Stimulated activated CD4-positive, alpha-beta T cell treated with anti-CD3 and anti-CD28 coated beads, Interleukin-4, amount 100 ng/mL, for 4 hours (primary cell): ENCODE results near the gene HDGF.

Experiments
- DNase-seq, 2 experiments: peaks; one replicate each; pipeline ENCODE4 v3.0.0-alpha.2; 2020

Gene HDGF

GRCh38 chr1:156751451-156751756 lies at the start of gene HDGF:
TSS of gene HDGF (minus strand) at chr1:156751675. CDS start at chr1:156751429, 246 bp downstream.
- DNase-seq: no peak

DNA sequence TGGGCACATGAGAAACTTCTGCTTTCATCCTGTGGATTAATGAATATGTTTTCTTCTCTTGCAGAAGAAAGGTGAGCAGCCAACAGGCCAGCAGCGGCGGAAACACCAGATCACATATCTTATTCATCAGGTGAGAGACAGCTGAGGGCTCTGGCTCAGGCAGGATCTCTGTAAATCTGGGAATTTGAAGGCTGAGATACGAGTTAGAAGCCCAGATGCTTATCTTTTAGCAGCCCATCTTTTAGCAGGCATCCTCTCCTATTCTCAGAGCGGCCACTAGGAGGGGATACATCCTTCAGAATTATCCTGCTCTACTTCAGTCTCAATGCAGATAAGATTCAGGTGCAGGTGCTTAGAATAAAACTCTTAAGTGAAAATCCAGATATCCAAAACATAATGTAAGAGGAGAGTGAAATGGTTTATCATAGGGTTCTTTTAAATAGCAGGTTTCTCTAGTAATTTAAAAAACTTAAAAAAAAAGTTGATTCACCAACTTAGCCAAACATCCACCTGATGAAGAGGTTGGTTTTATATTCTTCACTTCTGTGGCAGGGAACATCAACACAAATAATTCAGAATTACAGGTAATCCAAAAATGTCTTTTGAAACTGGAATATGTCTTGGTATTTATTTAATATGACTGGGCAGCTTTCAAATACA lies 45.9 kb upstream of the HDGF start:
- DNase-seq: peak; percentile 40 to 53

GRCh38 chr1:156796340-156797097 lies 45.0 kb upstream of the HDGF start:
- no peak for DNase-seq

- DNase-seq: no peak
Measured at GRCh38 chr1:156795787-156796186, 44.3 kb upstream of the HDGF start.

GRCh38 chr1:156795374-156795733 lies 43.9 kb upstream of the HDGF start:
- no peak for DNase-seq

- no peak for DNase-seq
Measured at GRCh38 chr1:156794506-156795373, 43.3 kb upstream of the HDGF start.

DNA sequence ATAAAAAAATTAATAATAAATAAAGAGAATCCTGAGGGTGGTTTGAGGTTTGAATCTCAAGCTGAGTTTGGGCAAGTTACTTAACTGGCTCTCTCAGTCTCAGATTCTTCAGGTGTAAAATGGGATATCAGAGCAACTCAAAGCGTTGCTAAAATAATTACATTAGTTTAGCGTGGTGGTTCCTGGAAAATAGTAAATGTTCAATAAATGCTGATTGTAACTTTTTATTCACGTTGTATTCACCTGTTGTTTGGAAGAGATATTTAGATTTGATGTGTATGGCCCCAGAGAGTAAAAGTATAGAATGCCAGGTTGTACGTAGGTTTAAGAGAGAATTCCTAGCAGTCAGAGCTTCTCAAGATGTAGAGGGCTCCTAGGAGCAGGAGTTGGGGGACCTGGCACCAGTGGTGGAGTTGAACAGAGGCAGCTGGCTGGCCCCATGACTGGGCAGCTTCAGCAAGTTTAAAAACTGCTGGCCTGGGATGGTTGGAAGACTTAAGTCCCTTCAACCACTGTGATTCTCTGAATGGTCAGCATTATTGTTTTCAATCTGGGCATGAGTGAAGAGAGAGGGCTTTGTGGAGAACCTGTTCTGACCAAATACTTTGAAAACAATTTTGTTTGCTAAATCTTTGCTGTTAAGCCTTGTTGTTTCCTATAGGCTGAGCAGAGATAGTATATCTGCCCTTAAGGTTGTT lies 38.3 kb upstream of the HDGF start:
- DNase-seq: no peak

DNA sequence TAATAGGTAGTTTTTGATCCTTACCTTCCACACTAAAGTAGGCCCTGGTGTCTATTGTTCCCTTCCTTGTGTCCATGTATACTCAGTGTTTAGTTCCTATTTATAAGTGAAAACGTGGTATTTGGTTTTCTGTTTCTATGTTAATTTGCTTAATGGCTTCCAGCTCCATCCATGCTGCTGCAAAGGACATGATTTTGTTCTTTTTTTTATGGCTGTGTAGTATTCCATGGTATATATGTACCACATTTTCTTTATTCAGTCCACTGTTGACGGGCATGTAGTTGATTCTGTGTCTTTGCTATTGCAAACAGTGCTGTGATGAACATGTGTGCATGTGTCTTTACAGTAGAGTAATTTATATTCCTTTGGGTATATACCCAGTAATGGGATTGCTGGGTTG lies 36.7 kb upstream of the HDGF start:
- no peak for DNase-seq

- no peak for DNase-seq
Measured at GRCh38 chr1:156786640-156787039, 35.2 kb upstream of the HDGF start.

DNA sequence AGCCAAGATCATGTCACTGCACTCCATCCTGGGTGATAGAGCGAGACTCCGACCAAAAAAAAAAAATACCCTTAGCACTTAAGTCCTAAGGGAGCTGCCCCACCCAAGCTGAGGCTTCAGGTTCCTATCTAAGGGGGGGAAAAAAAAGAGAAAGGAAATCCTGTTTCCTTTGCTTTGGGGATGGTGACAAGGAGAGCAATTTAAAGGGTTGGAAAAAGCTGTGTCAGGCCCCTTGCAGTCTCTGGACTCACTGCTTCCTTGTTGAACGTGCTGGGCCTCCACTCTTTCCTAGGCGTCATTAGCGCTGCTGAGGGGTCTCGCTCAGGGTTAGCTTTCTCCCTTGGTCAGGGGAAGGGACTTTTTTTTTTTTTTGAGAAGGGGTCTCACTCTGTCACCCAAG lies 34.0 kb upstream of the HDGF start:
- DNase-seq: no peak

DNA sequence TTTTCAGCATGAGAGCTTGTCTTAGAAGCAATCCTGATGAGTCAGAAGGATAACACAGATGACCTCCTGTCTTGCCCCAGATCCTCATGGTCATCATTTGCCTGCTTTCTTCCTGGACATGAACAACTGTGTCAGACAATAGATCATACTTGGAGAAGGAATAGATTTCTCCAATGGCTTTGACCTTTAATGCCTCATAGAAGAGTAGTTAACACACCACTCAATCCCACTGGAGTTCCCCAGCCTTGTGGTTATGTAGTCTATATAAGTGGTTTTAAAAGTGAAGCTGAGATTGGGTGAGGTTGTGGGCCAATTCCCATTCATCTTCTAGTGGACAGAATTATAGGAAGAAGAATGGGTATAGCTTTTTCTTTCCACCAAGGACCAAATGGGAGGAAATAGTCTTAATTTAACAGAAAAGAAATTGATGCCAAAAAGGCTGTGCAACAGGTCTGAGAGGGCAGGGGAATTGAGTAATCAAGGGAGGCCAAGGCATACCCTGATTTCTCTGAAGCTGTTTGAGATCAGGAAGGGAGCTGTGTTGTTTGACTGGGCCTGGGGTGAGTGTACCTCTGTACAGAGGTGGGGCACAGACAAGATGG lies 30.2 kb upstream of the HDGF start:
- DNase-seq: no peak

- no peak for DNase-seq
Measured at GRCh38 chr1:156777573-156777972, 26.1 kb upstream of the HDGF start.

GRCh38 chr1:156776942-156777341 lies 25.5 kb upstream of the HDGF start:
- DNase-seq: no peak

GRCh38 chr1:156775799-156776198 lies 24.3 kb upstream of the HDGF start:
- DNase-seq: no peak

DNA sequence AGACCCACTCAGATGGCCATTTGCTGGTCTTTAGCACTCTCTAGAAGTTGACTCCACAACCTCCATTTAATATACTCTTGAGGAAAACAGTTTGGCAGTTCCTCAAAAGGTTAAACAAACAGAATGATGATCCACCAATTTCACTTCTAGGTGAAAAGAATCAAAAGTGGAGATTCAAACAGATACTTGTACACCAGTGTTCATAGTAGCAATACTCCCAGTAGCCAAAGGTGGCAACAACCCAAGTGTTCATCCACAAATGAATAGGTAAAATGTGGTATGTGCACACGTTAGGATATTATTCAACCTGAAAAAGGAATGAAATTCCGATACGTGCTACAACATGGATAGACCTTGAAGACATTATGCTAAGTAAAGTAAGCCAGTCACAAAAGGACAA lies 22.1 kb upstream of the HDGF start:
- DNase-seq: no peak

DNA sequence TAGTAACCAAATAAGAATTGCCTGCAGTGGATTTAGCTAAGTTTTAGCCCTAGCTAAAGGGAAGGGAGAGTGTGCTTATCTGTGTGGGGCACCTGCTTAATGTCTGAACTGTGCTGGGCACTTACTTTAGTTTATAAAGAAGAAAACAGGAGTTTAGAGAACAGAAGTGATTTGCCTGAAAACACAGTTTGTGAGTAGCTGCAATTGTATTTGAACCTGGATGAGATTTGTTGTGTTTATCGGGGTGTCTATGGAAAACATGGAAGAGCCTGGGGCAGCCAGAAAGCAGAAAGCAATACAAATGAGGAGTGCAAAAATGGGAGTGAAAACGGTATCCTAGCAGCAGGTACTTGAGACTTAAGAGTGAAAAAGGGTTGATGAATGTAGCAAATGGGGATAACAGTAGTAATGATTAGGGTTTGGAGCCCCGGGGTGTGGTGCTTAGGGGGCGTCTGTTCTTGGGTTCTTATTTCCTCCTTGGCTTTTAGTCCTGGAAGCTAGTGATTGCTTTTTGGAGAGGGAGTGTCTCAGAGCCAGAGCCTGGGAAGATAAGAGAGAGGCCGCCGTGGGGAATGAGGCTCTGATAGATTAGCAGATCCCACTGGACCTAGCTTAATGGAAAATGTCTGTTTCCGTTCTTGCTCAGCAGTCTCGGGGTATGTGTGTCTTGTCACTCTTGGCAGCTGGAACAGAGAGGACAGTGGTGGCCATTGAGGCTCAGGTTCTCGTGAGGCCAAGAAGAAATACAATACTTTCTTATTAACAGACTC lies 21.4 kb upstream of the HDGF start:
- DNase-seq: no peak

GRCh38 chr1:156772222-156772621 lies 20.7 kb upstream of the HDGF start:
- no peak for DNase-seq

DNA sequence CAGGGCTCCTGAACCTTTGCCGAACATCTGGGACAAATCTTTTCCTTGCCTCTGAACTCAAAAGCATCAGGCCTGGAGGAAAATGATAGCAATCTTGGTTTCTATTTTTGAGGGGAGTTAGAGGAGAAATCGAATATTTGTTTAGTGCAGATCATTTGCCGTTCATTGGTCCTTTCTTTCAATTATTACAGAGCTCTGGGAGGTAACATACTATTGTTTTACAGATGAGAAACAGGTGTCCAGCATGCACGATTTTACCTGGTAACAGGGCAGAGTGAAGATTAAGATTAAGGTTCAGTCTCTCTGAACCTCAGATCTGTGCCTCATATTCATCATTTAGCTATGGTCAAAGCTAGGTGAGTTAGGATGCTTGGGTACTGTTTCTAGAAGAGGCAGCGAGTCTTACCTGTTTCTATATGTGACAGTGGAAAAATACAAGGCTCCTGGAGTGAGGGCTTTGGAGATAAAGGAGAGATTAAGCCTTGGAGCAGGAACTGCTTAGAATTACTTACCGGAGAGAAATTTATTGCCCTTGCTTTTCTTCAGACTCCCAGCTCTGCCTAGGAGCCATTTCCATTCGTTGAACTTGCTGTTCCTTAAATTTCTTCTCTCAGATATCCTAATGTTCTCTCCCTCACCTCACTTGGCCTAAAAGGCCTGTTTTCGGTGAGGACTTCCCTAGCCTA lies 17.3 kb upstream of the HDGF start:
- DNase-seq: no peak

DNA sequence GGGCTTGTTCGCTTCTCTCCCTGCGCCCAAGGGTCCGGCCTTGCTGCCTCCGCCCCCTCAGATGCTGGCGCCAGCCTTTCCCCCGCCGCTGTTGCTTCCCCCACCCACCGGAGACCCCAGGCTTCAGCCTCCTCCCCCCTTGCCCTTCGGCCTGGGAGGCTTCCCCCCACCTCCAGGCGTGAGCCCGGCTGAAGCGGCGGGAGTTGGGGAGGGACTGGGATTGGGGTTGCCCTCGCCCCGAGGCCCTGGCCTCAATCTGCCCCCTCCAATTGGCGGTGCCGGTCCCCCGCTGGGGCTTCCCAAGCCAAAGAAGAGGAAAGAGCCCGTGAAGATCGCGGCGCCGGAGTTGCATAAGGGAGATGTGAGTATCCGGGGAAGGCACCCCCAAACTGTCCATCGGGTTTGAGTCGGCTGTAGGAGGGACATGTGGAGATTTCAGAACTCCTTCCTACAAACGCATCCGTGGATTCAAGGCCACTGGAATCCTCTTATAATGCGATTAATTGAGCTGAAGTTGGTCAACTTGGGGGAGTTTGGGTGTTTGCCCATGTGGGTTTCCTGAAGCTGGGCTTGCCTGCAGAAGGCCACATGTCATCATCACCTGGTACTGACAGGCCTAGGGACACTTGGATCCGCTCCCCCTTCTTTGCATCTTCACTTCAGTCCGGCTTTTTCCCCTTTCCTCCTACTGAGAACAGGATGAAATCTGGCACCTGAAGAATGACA lies 16.6 kb upstream of the HDGF start:
- DNase-seq: no peak

DNA sequence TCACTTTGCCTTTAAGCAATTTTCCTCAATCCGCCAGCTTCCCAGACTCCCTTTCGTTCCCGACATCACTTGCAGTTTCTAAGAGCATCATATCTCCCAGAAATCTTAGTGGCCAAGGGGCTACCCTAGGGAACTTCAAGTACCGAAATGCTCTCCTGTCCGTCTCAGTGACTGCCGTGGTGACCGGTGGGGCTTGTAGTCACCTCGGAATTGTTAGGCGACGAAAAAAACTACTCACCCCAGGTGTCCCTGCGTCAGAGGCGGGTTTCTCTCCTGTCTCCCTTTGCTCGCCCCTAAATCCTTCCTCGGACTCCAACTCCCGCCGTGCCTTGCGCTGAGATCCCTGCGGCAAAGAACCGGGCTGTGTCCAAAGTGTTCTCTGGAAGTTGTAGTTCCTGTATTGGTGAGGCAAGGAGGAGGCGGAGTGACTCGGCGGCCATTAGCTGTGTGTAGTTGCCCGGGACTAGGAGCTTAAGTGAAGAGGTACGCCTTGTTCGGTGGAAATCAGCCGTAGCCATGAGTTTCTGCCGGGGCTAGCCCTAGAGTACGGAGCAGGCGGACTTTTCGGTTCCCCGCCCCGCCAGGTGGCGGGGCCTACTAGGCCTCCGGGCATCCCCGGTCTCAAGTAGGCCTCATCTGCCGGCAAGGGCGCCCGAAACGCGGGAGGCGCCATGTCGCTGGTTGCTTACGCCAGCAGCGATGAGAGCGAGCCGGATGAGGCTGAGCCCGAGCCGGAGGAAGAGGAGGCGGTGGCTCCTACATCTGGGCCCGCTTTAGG lies 15.8 kb upstream of the HDGF start, which contains the start of gene PRCC:
Gene PRCC (plus strand): TSS at position 435 of the 778 bp plus-strand sequence. CDS start 237 bp downstream, at position 672.
- peak; percentile 88 to 99 for DNase-seq
